Keratinocyte (primary cell): ENCODE data around the gene COA5. TPM values are rescaled to one million over a fixed set of nuclear protein-coding genes. Genes with fewer than 3 reads are reported as not detected.

Source experiments
- DNase-seq: peaks from one replicate; pipeline ENCODE4 v3.0.0-alpha.2; 2011; ENCODE audit warnings: low read depth, missing footprints, low spot score
- FAIRE-seq: peaks from 2 replicates; lab custom pipeline; 2011; peaks lifted over from hg19 to GRCh38; lab: Jason Lieb, UNC
- H2AFZ ChIP-seq: 2 replicates; pipeline ENCODE4 v1.6.0; 2012; ENCODE audit warnings: low read length, control low read depth, inconsistent platforms; ENCODE audit not compliant: control insufficient read depth
- H3K27ac ChIP-seq: 2 replicates; pipeline ENCODE4 v1.5.1; 2011; ENCODE audit warnings: low read length; ENCODE audit not compliant: control insufficient read depth, insufficient read depth
- H3K27me3 ChIP-seq: 3 replicates; pipeline ENCODE4 v1.6.0; 2011; ENCODE audit warnings: low read length; ENCODE audit not compliant: control insufficient read depth, insufficient read depth; ENCODE audit errors: extremely low read depth
- H3K36me3 ChIP-seq, 2 experiments: 2 replicates in 1 of 2; 3 replicates in 1 of 2; pipeline ENCODE4 v1.5.1; 2011; ENCODE audit warnings: low read length in 2 of 2, mild to moderate bottlenecking in 1 of 2; ENCODE audit not compliant: control insufficient read depth in 2 of 2, insufficient read depth in 2 of 2; ENCODE audit errors: extremely low read depth in 1 of 2
- H3K4me1 ChIP-seq: 3 replicates; pipeline ENCODE4 v1.5.1; 2011; ENCODE audit warnings: low read length; ENCODE audit not compliant: control insufficient read depth, insufficient read depth; ENCODE audit errors: extremely low read depth
- H3K4me2 ChIP-seq: 3 replicates; pipeline ENCODE4 v1.6.0; 2011; ENCODE audit warnings: low read depth, low read length; ENCODE audit not compliant: control insufficient read depth, insufficient read depth; ENCODE audit errors: extremely low read depth
- H3K4me3 ChIP-seq, 3 experiments: fragments of 200-600 bp in 1 of 3; sonication (generic) in 1 of 3; 2 replicates in 2 of 3; 3 replicates in 1 of 3; pipeline ENCODE4 v1.5.1; 2011 to 2016; ENCODE audit warnings: low read length in 3 of 3, mild to moderate bottlenecking in 3 of 3, control low read depth in 2 of 3, inconsistent platforms in 1 of 3, low read depth in 1 of 3, mixed read lengths in 1 of 3, mixed run types in 1 of 3, moderate library complexity in 1 of 3; ENCODE audit not compliant: control insufficient read depth in 2 of 3, insufficient read depth in 2 of 3; ENCODE audit errors: extremely low read depth in 1 of 3
- H3K79me2 ChIP-seq: 2 replicates; pipeline ENCODE4 v1.6.0; 2012; ENCODE audit warnings: low read length; ENCODE audit not compliant: control insufficient read depth, insufficient read depth
- H3K9ac ChIP-seq: 3 replicates; pipeline ENCODE4 v1.6.0; 2011; ENCODE audit warnings: low read length; ENCODE audit not compliant: control insufficient read depth, insufficient read depth; ENCODE audit errors: extremely low read depth
- H3K9me1 ChIP-seq: 3 replicates; pipeline ENCODE4 v1.6.0; 2011; ENCODE audit warnings: low read length; ENCODE audit not compliant: control insufficient read depth, insufficient read depth; ENCODE audit errors: extremely low read depth
- H3K9me3 ChIP-seq: 2 replicates; pipeline ENCODE4 v1.5.1; 2012; ENCODE audit warnings: low read depth, low read length; ENCODE audit not compliant: control insufficient read depth
- H4K20me1 ChIP-seq: 3 replicates; pipeline ENCODE4 v1.6.0; 2011; ENCODE audit warnings: low read length; ENCODE audit not compliant: control insufficient read depth, insufficient read depth; ENCODE audit errors: extremely low read depth
- CTCF ChIP-seq, 3 experiments: IDR thresholded peaks in 1 of 3; conservative IDR thresholded peaks in 1 of 3; optimal IDR thresholded peaks in 1 of 3; 2 replicates in 2 of 3; 3 replicates in 1 of 3; pipeline versions ENCODE3 to v1.5.1; 2011; ENCODE audit warnings: low read length in 3 of 3, mild to moderate bottlenecking in 3 of 3, moderate library complexity in 2 of 3, control low read depth in 1 of 3, inconsistent platforms in 1 of 3; ENCODE audit not compliant: insufficient read depth in 2 of 3; ENCODE audit errors: extremely low read depth in 1 of 3
- EZH2 ChIP-seq: IDR thresholded peaks from one replicate; pipeline ENCODE4 v1.6.1; 2012; ENCODE audit warnings: inconsistent platforms, mild to moderate bottlenecking, low read length, moderate library complexity
- dilution Hi-C: fragments of 300-500 bp; cut with MboI; formaldehyde crosslinking; loops from one replicate; pipeline ENCODE4 v1.7.0; 2020; ENCODE audit warnings: low sequenced_read_pairs; ENCODE audit not compliant: extremely low pct_ligation_motif_present
- polyA plus RNA-seq, 5 experiments: library from polyadenylated mRNA; depleted of rRNA in 3 of 5; stranded (reverse) in 3 of 5; stranded (forward) in 1 of 5; unstranded in 1 of 5; fragments of >200 nt; gene quantifications; 1 replicate in 1 of 5; 2 replicates in 3 of 5; 3 replicates in 1 of 5; pipeline versions ENCODE4 v1.2.1 to v1.2.3, GENCODE V29; 2011 to 2012; ENCODE audit warnings: missing spikeins in 2 of 5, low read depth in 1 of 5, low replicate concordance in 1 of 5

Gene COA5
- polyA plus RNA-seq, 1 donor (not counting 4 experiments of a cell fraction or from before 2014, with no cell fraction given) = 25.1 TPM

- Histone ChIP-seq H3K4me3 (no peak overlapping the region), H3K9me3 (no peaks in the 10 kb centered on the region), H3K9ac (no peak overlapping the region), H4K20me1 (no peaks in the 10 kb centered on the region), H3K27ac (no peak overlapping the region), H3K79me2 (no peaks in the 10 kb centered on the region), H3K4me2 (no peak overlapping the region), H3K27me3 (no peaks in the 10 kb centered on the region), H3K4me1 (peaks cover 4% of the 10 kb centered on the region), H3K36me3 (peaks cover 3% of the 10 kb centered on the region in 2 experiments), H3K9me1 (no peaks in the 10 kb centered on the region), H2AFZ (no peak overlapping the region)
- DNase-seq = no peak
- no peak for FAIRE-seq
- TF ChIP-seq CTCF (optimal IDR thresholded peaks at IDR 0.05 in 1 of 3, IDR thresholded peaks at IDR 0.05 in 1 of 3, conservative IDR thresholded peaks at IDR 0.05 in 1 of 3; ENCODE audit: extremely low read depth in 1 of 3, insufficient read depth in 2 of 3, low read length in 3 of 3) (no peak), EZH2 (no peak)
- dilution Hi-C loops = no loop called here
These were observed 19.4 kb downstream of the COA5 start for GRCh38 chr2:98588880-98589431.

GRCh38 chr2:98586551-98587140 is 21.7 kb downstream of the COA5 start:
- dilution Hi-C loops = no loop called here
- no peaks in the 10 kb centered on the region for H3K27me3 ChIP-seq
- peaks cover 3% of the 10 kb centered on the region for H3K4me1 ChIP-seq
- H3K36me3 ChIP-seq = peaks cover 3 to 9% of the 10 kb centered on the region in 2 experiments
- H3K9me1 ChIP-seq = no peaks in the 10 kb centered on the region
- H3K4me3 ChIP-seq = no peak overlapping the region
- no peaks in the 10 kb centered on the region for H4K20me1 ChIP-seq
- H3K4me2 ChIP-seq = no peak overlapping the region
- DNase-seq (no peak), FAIRE-seq (no peak)
- no peaks in the 10 kb centered on the region for H3K9me3 ChIP-seq
- H2AFZ ChIP-seq = no peak overlapping the region
- no peak overlapping the region for H3K27ac ChIP-seq
- TF ChIP-seq EZH2 = no peak
- TF ChIP-seq CTCF (optimal IDR thresholded peaks at IDR 0.05 in 1 of 3, IDR thresholded peaks at IDR 0.05 in 1 of 3, conservative IDR thresholded peaks at IDR 0.05 in 1 of 3; ENCODE audit: extremely low read depth in 1 of 3, insufficient read depth in 2 of 3, low read length in 3 of 3) = no peak
- no peaks in the 10 kb centered on the region for H3K79me2 ChIP-seq
- no peak overlapping the region for H3K9ac ChIP-seq
